Pancreas (tissue), 10 donors: ENCODE data around the gene TMED3. TPM values are rescaled to one million over a fixed set of nuclear protein-coding genes. Genes with fewer than 3 reads are reported as not detected.

Experiments
- ATAC-seq, 4 donors: fragments of 200-7000 bp; cut with Tn5 transposase; one replicate each; pipeline versions ENCODE4 v1.8.0 to v1.9.1; 2020; ENCODE audit warnings: mild to moderate bottlenecking in 4 of 4, moderate library complexity in 4 of 4
- DNase-seq, 6 donors: peaks; one replicate each; pipeline ENCODE4 v3.0.0-alpha.2; 2020
- FAIRE-seq: peaks from 2 replicates; lab custom pipeline; 2012; peaks lifted over from hg19 to GRCh38; lab: Jason Lieb, UNC
- H3K27ac ChIP-seq, 4 donors: fragments of 200-600 bp; sonication (generic); 1 replicate in 3 of 4; 2 replicates in 1 of 4; pipeline versions ENCODE4 v1.5.0 to v1.8.0; 2020
- H3K27me3 ChIP-seq, 4 donors: fragments of 200-600 bp; one replicate each; pipeline ENCODE4 v1.8.0; 2021
- H3K36me3 ChIP-seq, 3 donors: fragments of 200-600 bp; sonication (generic) in 1 of 3; one replicate each; pipeline versions ENCODE4 v1.5.0 to v1.8.0; 2020 to 2021
- H3K4me1 ChIP-seq, 3 donors: fragments of 200-600 bp; one replicate each; pipeline ENCODE4 v1.8.0; 2021
- H3K4me3 ChIP-seq, 4 donors: fragments of 200-600 bp; sonication (generic) in 2 of 4; one replicate each; pipeline versions ENCODE4 v1.5.0 to v1.8.0; 2020 to 2021
- H3K9me3 ChIP-seq, 4 donors: fragments of 200-600 bp; one replicate each; pipeline ENCODE4 v1.8.0; 2021
- WGBS, 2 donors: extraction: QIAGEN DNeasy Blood & Tissue Kit; methylation state at CpG; one replicate each; pipeline ENCODE4 v1.1.7; 2013; 5-methylcytosine and 5-hydroxymethylcytosine counted together
- intact Hi-C, 3 donors: fragments of 100-400 bp; cut with DNase I; formaldehyde crosslinking; loops; one replicate each; pipeline versions ENCODE4 v1.11.1 to v1.14.2; 2022
- polyA plus RNA-seq, 2 donors: library from polyadenylated mRNA; stranded (reverse); fragments of 200-250 nt; gene quantifications; one replicate each; pipeline ENCODE4 v1.2.3, GENCODE V29; 2013
- total RNA-seq, 6 donors: library from RNA; stranded (reverse); fragmentation: NEBNext Ultra II Directional in 4 of 6; extraction: Animal tissue kit (Norgen Biotek cat#: 25700) in 4 of 6; gene quantifications; one replicate each; pipeline versions ENCODE4 v1.2.1 to v1.2.4, GENCODE V29; 2021 to 2023
- TF ChIP-seq, protein P1 (sequence below), 4 donors: fragments of 200-600 bp; sonication (generic) in 3 of 4; IDR thresholded peaks; one replicate each; pipeline versions ENCODE4 v1.5.0 to v1.8.0; 2021; ENCODE audit warnings: antibody characterized with exemption in 4 of 4
- donor health status: healthy with polysubstance abuse.
- donor health status: DM: no; HTN: no; CAD: no; lungs with moderate emphysema.
- donor health status: DM: no; HTN: no; CAD: no.
- donor health status: control.
- donor health status: control.
- donor health status: Bipolar disorder and iron deficiency.
- donor health status: DM: yes; HTN: yes; CAD: no.
- donor health status: DM: no; HTN: no; CAD: no.
- donor health status: DM: no; HTN: no; CAD: no.
- donor health status: DM: yes; HTN: yes; CAD: no.

TMED3 gene
- total and polyA plus RNA-seq, 8 donors: 52.7 to 99.0 (median 81.1) TPM

GRCh38 chr15:79357566-79357965, 46.7 kb downstream of the TMED3 start:
- Histone ChIP-seq H3K4me1 (no peaks in the 10 kb centered on the region), H3K36me3 (no peaks in the 10 kb centered on the region), H3K27ac (no peak overlapping the region), H3K9me3 (no peaks in the 10 kb centered on the region), H3K4me3 (no peak overlapping the region), H3K27me3 (no peaks in the 10 kb centered on the region)
- WGBS, 2 donors: 94 to 96% methylated on average over 3 of the region's 3 CpGs
- DNase-seq: no peak
- no peak for ATAC-seq
- TF ChIP-seq, protein P1, sequence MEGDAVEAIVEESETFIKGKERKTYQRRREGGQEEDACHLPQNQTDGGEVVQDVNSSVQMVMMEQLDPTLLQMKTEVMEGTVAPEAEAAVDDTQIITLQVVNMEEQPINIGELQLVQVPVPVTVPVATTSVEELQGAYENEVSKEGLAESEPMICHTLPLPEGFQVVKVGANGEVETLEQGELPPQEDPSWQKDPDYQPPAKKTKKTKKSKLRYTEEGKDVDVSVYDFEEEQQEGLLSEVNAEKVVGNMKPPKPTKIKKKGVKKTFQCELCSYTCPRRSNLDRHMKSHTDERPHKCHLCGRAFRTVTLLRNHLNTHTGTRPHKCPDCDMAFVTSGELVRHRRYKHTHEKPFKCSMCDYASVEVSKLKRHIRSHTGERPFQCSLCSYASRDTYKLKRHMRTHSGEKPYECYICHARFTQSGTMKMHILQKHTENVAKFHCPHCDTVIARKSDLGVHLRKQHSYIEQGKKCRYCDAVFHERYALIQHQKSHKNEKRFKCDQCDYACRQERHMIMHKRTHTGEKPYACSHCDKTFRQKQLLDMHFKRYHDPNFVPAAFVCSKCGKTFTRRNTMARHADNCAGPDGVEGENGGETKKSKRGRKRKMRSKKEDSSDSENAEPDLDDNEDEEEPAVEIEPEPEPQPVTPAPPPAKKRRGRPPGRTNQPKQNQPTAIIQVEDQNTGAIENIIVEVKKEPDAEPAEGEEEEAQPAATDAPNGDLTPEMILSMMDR (IDR thresholded peaks at IDR 0.05): no peak
- FAIRE-seq: no peak
- intact Hi-C loops: no loop called here

- no peak overlapping the region for H3K27ac ChIP-seq
- no peaks in the 10 kb centered on the region for H3K36me3 ChIP-seq
- no peaks in the 10 kb centered on the region for H3K27me3 ChIP-seq
- intact Hi-C loops: no loop called here
- no peak for FAIRE-seq
- no peak overlapping the region for H3K4me3 ChIP-seq
- no peaks in the 10 kb centered on the region for H3K9me3 ChIP-seq
- TF ChIP-seq, protein P1 (IDR thresholded peaks at IDR 0.05): no peak
- DNase-seq: no peak
- H3K4me1 ChIP-seq: no peaks in the 10 kb centered on the region
- ATAC-seq: no peak
- WGBS, 2 donors: 70 to 80% methylated on average over 3 of the region's 3 CpGs
Observed at GRCh38 chr15:79358069-79358468, 47.2 kb downstream of the TMED3 start.

- 93 to 94% methylated on average over 9 of the region's 9 CpGs for WGBS, 2 donors
- intact Hi-C loops: no loop called here
- DNase-seq: no peak
- ATAC-seq: no peak
- Histone ChIP-seq H3K27me3 (no peaks in the 10 kb centered on the region), H3K36me3 (no peaks in the 10 kb centered on the region), H3K4me1 (no peaks in the 10 kb centered on the region), H3K9me3 (no peaks in the 10 kb centered on the region), H3K27ac (no peak overlapping the region), H3K4me3 (no peak overlapping the region)
- FAIRE-seq: no peak
- TF ChIP-seq, protein P1 (IDR thresholded peaks at IDR 0.05): no peak
Observed at GRCh38 chr15:79364571-79365240, 53.8 kb downstream of the TMED3 start.

- ATAC-seq (no peak), DNase-seq (no peak), FAIRE-seq (no peak)
- 69 to 72% methylated on average over 3 of the region's 3 CpGs for WGBS, 2 donors
- Histone ChIP-seq H3K4me3 (no peak overlapping the region), H3K36me3 (no peaks in the 10 kb centered on the region), H3K27me3 (no peaks in the 10 kb centered on the region), H3K27ac (no peak overlapping the region), H3K4me1 (no peaks in the 10 kb centered on the region), H3K9me3 (no peaks in the 10 kb centered on the region)
- TF ChIP-seq, protein P1 (IDR thresholded peaks at IDR 0.05): no peak
- intact Hi-C loops: no loop called here
Observed at GRCh38 chr15:79365765-79366164, 54.9 kb downstream of the TMED3 start.

DNA sequence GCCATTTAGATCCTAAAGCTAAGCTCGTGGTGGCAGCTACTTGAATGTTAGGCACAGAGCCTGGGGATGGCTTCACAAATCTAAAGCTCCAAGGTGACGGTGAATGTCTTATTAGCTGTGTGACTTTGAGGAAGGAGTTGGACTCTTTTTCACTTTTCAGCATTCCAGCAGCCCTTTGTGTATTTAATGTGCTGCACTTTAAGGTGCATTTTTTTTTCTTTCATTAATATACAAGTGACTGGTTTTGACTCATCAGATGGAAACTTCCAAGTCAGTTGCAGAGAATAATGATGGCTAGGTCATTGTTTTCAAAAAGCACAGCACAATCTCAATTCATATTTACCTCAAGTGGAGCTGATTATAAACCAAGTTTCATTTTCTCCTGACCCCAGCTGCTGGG, 55.8 kb downstream of the TMED3 start:
- intact Hi-C loops: no loop called here
- H3K27ac ChIP-seq: no peak overlapping the region
- TF ChIP-seq, protein P1 (IDR thresholded peaks at IDR 0.05): no peak
- no peaks in the 10 kb centered on the region for H3K4me1 ChIP-seq
- no peak overlapping the region for H3K4me3 ChIP-seq
- WGBS, 2 donors: 80 to 88% methylated on average over 2 of the region's 2 CpGs
- ATAC-seq (no peak), DNase-seq (no peak), FAIRE-seq (no peak)
- no peaks in the 10 kb centered on the region for H3K9me3 ChIP-seq
- no peaks in the 10 kb centered on the region for H3K36me3 ChIP-seq
- H3K27me3 ChIP-seq: no peaks in the 10 kb centered on the region
